Small intestine (tissue), 7 donors: ENCODE measurements around the gene SAP25. TPM values are rescaled to one million over a fixed set of nuclear protein-coding genes. Genes with fewer than 3 reads are reported as not detected.

Source experiments
- DNase-seq, 2 donors: peaks; one replicate each; pipeline versions ENCODE4 v3.0.0 to v3.0.0-alpha.2; 2013
- FAIRE-seq: peaks from 2 replicates; lab custom pipeline; 2012; peaks lifted over from hg19 to GRCh38; lab: Jason Lieb, UNC
- H3K27ac ChIP-seq, 3 donors: one replicate each; pipeline ENCODE4 v1.5.1; 2013; ENCODE audit warnings: low read length in 2 of 3, mild to moderate bottlenecking in 2 of 3, control low read depth in 1 of 3, inconsistent platforms in 1 of 3, low read depth in 1 of 3, moderate library complexity in 1 of 3
- H3K27me3 ChIP-seq, 3 donors: one replicate each; pipeline ENCODE4 v1.6.1; 2013; ENCODE audit warnings: low read length in 3 of 3, inconsistent platforms in 1 of 3; ENCODE audit not compliant: control insufficient read depth in 3 of 3, insufficient read depth in 3 of 3
- H3K36me3 ChIP-seq, 3 donors: one replicate each; pipeline ENCODE4 v1.6.1; 2013; ENCODE audit warnings: low read length in 3 of 3, inconsistent platforms in 1 of 3, low read depth in 1 of 3, mild to moderate bottlenecking in 1 of 3, moderate library complexity in 1 of 3; ENCODE audit not compliant: control insufficient read depth in 3 of 3, insufficient read depth in 2 of 3
- H3K4me1 ChIP-seq, 3 donors: one replicate each; pipeline ENCODE4 v1.6.1; 2013; ENCODE audit warnings: low read length in 2 of 3, inconsistent platforms in 1 of 3, low read depth in 1 of 3, mild to moderate bottlenecking in 1 of 3, moderate library complexity in 1 of 3; ENCODE audit not compliant: control insufficient read depth in 3 of 3, insufficient read depth in 2 of 3
- H3K4me3 ChIP-seq, 3 donors: one replicate each; pipeline ENCODE4 v1.5.1; 2013; ENCODE audit warnings: low read length in 3 of 3, control low read depth in 1 of 3, inconsistent platforms in 1 of 3, low read depth in 1 of 3, mild to moderate bottlenecking in 1 of 3, moderate library complexity in 1 of 3
- H3K9me3 ChIP-seq, 2 donors: one replicate each; pipeline ENCODE4 v1.6.1; 2013; ENCODE audit warnings: low read depth in 1 of 2, low read length in 1 of 2; ENCODE audit not compliant: control insufficient read depth in 2 of 2, insufficient read depth in 1 of 2
- WGBS, 3 donors: extraction: QIAGEN DNeasy Blood & Tissue Kit; methylation state at CpG; one replicate each; pipeline ENCODE4 v1.1.7; 2013; 5-methylcytosine and 5-hydroxymethylcytosine counted together
- polyA plus RNA-seq, 4 donors: library from polyadenylated mRNA; stranded (reverse) in 3 of 4; unstranded in 1 of 4; fragments of 200-250 nt in 3 of 4; fragments of 120-200 nt in 1 of 4; gene quantifications; one replicate each; pipeline versions ENCODE4 v1.2.1 to v1.2.3, GENCODE V29; 2013
- donor health status: healthy with polysubstance abuse.
- donor health status: control.
- donor health status: control.
- donor health status: Bipolar disorder and iron deficiency.
- donor health status: healthy.

The SAP25 gene
- polyA plus RNA-seq, 4 donors: 2.0 to 28.2 (median 12.9) TPM

DNA sequence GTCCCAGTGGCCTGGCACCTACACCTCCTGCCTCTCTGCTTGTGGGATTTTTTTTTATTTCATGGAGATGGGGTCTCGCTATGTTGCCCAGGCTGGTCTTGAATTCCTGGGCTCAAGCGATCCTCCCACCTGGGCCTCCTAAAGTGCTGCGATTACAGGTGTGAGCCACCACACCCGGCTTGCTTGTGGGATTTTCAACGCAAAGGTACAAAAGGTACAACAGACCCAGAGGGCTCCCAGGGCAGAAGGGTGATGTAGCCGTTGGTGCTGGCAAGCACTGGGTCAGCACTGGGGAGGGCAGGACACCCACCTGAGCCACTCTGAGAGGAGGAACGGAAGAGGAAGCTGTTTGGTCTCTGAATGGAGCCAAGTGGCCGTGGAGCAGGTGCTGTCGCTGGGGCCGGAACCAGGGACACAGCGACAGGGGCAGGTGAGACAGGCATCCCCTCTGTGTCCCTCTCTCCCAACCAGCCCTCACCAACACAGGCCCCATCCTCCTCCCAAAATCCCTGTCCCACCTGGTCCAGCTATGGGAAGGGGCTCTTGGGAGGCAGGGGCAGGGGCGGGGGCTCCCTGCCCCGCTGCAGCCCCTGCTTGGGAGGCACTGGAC lies 2.8 kb upstream of the SAP25 start:
- DNase-seq (no peak), FAIRE-seq (no peak)
- Histone ChIP-seq H3K4me3 (no peak overlapping the region), H3K27ac (no peak overlapping the region), H3K27me3 (no peaks in the 10 kb centered on the region), H3K9me3 (no peaks in the 10 kb centered on the region), H3K36me3 (peaks cover 24 to 86% (median 30%) of the 10 kb centered on the region in 3 donors), H3K4me1 (no peaks in the 10 kb centered on the region)
- WGBS, 3 donors: 94 to 96% (median 95%) methylated on average over 13 of the region's 13 CpGs

DNA sequence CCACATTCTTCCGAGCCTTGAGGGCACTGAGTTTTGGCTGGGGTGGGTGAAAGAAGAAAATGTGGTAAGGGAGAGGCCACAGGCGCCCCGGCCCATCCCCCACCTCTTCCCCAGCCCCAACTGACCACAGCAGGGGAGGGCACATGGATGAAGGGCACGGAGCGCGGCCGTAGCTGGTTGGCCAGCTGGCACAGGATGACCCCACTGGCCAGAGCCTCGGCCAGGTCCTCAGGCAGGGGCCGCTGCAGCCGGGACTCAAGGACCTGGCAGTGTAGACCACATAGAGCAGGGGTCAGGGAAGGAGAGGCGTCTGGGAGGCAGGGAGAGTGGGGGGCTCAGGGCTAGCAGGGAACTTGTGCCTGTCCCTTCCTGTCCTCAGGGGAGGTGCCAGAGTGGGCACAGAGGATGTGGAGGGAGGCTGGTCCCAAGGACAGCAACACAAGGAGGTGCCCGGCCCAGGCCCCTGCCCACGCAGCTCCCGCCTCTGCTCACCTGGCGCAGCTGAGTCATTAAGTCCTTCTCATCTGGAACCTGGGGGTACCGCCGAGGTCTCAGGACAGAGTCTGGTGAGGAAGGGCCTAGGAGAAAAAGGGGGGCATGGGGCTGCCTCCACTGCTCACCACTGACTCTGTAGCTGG lies 2.2 kb upstream of the SAP25 start:
- Histone ChIP-seq H3K27ac (no peak overlapping the region), H3K36me3 (peaks cover 22 to 81% (median 27%) of the 10 kb centered on the region in 3 donors), H3K4me1 (peaks cover 0 to 4% (median 0%) of the 10 kb centered on the region in 3 donors), H3K27me3 (no peaks in the 10 kb centered on the region), H3K4me3 (no peak overlapping the region), H3K9me3 (no peaks in the 10 kb centered on the region)
- no peak for FAIRE-seq
- WGBS, 3 donors: 89 to 92% (median 91%) methylated on average over 15 to 17 of the region's 17 CpGs
- DNase-seq: no peak

DNA sequence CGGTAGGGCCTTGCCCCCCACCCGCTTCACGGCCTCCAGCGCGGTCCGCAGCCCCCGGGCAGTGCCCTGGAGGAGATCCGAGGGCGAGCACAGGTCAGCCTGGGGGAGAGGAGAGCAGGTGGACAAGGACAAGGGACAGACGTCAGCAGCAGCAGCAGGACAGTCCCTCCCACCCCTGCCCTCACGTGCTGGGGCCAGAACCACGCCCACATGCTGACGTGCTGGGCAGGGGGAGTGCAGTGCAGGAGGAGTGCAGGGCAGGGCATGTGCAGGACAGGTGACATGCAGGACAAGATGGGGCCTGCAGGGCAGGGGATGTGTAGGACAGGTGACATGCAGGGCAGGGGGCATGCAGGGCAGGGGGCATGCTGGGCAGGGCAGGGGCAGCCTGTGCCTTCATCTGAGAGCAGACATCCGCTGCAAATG lies 1.5 kb upstream of the SAP25 start:
- Histone ChIP-seq H3K9me3 (no peaks in the 10 kb centered on the region), H3K4me3 (no peak overlapping the region), H3K36me3 (peaks cover 22 to 78% (median 26%) of the 10 kb centered on the region in 3 donors), H3K27ac (no peak overlapping the region), H3K4me1 (peaks cover 0 to 10% (median 0%) of the 10 kb centered on the region in 3 donors), H3K27me3 (no peaks in the 10 kb centered on the region)
- FAIRE-seq: no peak
- WGBS, 3 donors: 74 to 84% (median 82%) methylated on average over 13 to 14 of the region's 14 CpGs
- peak in 1 of 2 donors; percentile 22 for DNase-seq

DNA sequence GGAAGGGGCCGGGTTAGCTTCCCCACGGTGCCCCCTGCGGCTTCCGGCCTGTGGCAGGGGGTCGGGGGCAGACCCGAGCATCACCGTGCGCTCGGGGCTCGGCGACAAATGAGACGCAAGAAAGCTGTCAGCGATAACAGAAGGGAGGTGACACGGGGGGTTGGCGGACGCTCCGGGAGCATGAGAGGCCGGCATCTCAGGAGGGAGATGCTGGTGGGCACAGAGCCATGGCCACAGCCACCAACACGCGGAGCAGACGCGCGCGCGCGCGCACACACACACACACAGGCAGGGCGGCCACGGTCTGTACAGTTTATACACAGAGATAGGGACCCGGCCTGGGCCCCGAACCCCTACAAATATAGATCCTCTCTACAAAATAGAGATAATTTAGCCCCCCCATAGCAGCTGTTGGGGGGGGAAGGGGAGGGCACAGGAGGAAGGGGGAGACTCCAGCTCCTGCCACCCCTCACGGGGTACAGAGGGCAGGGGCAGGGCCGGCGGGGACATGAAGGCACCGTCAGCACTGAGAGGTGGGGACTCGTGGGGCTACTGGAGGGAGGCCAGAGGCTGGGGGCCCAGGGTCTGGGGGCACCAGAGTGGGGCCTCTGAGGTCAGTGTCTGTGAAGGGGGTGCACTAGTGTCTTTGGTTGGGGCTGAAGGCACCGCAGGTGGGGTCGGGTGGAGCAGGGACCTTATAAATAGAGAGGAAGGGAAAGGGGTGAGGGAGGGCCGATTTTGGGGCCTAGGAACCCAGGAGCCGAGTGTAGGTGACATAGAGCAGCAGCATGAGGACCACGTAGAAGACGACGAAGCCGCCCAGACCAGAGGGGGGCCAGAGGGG lies 884 bp upstream of the SAP25 start:
- DNase-seq (no peak), FAIRE-seq (no peak)
- Histone ChIP-seq H3K36me3 (peaks cover 22 to 72% (median 26%) of the 10 kb centered on the region in 3 donors), H3K4me1 (peaks cover 0 to 16% (median 0%) of the 10 kb centered on the region in 3 donors), H3K27me3 (no peaks in the 10 kb centered on the region), H3K27ac (no peak overlapping the region), H3K4me3 (no peak overlapping the region), H3K9me3 (no peaks in the 10 kb centered on the region)
- WGBS, 3 donors: 92 to 95% (median 94%) methylated on average over 42 to 44 of the region's 44 CpGs

DNA sequence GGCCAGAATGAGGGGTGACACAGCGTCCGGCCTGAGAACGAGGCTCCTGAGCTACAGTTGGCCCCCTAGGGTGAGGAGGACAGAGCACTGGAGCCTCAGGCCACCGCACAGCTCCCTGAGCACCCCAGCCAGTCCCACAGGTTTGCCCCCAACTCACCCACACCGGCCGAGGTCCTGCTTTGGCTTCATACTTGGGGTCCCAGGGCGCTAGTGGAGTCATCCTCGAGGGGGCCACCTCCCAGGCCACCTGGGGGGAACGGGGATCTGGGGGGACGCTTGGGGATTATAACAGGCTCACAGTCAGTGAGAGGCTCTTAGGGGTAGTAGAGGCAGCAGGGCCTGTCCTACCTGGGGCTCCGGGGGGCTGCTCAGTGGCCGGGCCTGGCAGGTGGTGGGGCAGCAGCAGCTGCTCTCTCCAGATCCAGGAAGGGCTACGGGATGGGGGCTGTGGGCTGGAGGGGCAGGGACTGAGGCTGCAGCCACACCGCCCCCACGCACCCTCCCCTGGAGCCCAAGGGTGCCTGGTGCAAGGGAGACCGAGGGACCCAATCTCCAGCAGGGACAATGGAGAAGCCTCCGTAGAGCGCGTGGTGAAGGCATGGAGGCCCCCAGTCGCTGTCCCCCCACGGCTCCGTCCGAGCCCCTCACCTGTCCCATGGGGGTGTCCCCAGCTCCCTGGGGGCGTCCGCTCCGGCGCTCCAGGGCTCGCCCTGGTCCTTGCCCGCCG lies 588 bp downstream of the SAP25 start:
- Histone ChIP-seq H3K4me1 (peaks cover 3 to 30% (median 9%) of the 10 kb centered on the region in 3 donors), H3K27ac (no peak overlapping the region), H3K4me3 (no peak overlapping the region), H3K36me3 (peaks cover 16 to 58% (median 26%) of the 10 kb centered on the region in 3 donors), H3K27me3 (no peaks in the 10 kb centered on the region), H3K9me3 (no peaks in the 10 kb centered on the region)
- FAIRE-seq: no peak
- 89 to 93% (median 93%) methylated on average over 27 to 30 of the region's 30 CpGs for WGBS, 3 donors
- DNase-seq: no peak

DNA sequence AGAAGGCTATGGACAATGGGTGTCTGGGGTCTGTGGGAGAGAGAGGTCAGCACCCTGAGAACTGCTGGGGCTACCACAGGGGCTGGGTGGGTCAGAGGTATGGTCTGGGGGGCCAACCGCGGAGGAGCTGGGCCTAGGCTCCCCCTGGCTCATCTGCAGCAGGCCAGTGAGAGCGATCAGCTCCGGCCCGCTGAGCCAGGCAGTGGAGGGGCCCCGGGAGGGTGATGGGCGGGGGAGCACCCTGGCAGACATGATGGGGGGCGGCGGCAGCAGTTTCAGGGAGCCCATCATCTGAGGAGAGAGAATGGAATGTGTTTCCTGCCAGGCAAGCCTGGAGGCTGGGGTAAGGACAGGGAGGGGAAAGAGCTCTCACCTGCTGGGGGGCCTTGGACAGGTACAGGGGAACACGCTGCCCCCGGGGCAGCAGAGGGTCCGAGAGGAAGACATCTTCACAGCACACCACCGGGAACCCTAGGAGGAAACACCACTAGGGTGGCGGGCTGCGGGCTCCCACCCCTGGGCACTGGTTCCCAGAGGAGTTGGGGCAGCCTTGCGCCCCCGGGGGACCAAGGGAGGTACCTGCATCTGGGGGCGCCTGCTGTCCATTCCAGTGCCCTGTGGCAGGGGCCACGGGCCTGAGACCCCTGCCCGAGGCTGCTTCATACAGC lies 1.3 kb downstream of the SAP25 start:
- peaks cover 3 to 36% (median 14%) of the 10 kb centered on the region in 3 donors for H3K4me1 ChIP-seq
- no peak for FAIRE-seq
- DNase-seq: no peak
- no peak overlapping the region for H3K27ac ChIP-seq
- peaks cover 15 to 55% (median 22%) of the 10 kb centered on the region in 3 donors for H3K36me3 ChIP-seq
- H3K4me3 ChIP-seq: no peak overlapping the region
- no peaks in the 10 kb centered on the region for H3K9me3 ChIP-seq
- WGBS, 3 donors: 85 to 89% (median 86%) methylated on average over 14 to 20 of the region's 20 CpGs
- no peaks in the 10 kb centered on the region for H3K27me3 ChIP-seq

DNA sequence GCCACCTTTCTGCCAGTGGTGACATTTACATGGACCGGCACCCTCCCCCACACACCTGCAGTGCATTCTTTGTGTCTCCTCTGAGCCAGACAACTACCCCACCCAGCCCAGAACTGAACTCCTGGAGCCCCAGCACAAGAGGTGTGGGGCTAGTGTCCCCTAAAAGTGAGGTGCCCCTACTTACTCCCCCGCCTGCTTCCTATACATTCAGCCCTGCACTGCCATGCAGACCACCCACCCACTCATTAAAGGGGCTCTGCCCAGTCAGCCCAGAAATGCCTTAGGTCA lies 1.9 kb downstream of the SAP25 start:
- FAIRE-seq: no peak
- WGBS, 3 donors: 81 to 91% (median 87%) methylated on average over 2 of the region's 2 CpGs
- Histone ChIP-seq H3K4me3 (no peak overlapping the region), H3K4me1 (peaks cover 3 to 36% (median 14%) of the 10 kb centered on the region in 3 donors), H3K27me3 (no peaks in the 10 kb centered on the region), H3K36me3 (peaks cover 13 to 54% (median 16%) of the 10 kb centered on the region in 3 donors), H3K9me3 (no peaks in the 10 kb centered on the region), H3K27ac (no peak overlapping the region)
- DNase-seq: no peak
